Measurements from ENCODE around the gene UBR2. TPM values are rescaled to one million over a fixed set of nuclear protein-coding genes. Genes with fewer than 3 reads are reported as not detected.

The UBR2 gene
- total and polyA plus RNA-seq, 2 of the 4 experiments (the other 2 are of a cell fraction): 7.7 to 32.3 TPM

- Histone ChIP-seq H3K14ac (replicated peaks; ENCODE audit: low read depth, low read length) (no peak overlapping the region), H3K4me1 (ENCODE audit: control insufficient read depth, insufficient read depth, low read length) (no peaks in the 10 kb centered on the region), H4K91ac (ENCODE audit: insufficient read depth, low read depth, low read length) (no peak overlapping the region), H3K9me1 (ENCODE audit: insufficient read depth, low read length) (0 out of 2 replicates have a peak, but pooled peaks cover 3% of the 10 kb centered on the region), H2BK20ac (ENCODE audit: low read depth, low read length) (no peak overlapping the region), H2BK15ac (ENCODE audit: low read depth, low read length) (no peak overlapping the region), H3K4me3 (ENCODE audit: insufficient read depth, low read depth, low read length) (no peak overlapping the region), H3K9me3 (ENCODE audit: control insufficient read depth, insufficient read depth, low read length) (no peaks in the 10 kb centered on the region), H4K5ac (ENCODE audit: low read depth, low read length) (no peak overlapping the region), H2AFZ (replicated peaks; ENCODE audit: low read length, poor library complexity) (no peak overlapping the region), H3K27me3 (ENCODE audit: control insufficient read depth, insufficient read depth, low read length) (no peaks in the 10 kb centered on the region), H2AK5ac (ENCODE audit: low read depth, low read length) (no peak overlapping the region), H2BK120ac (ENCODE audit: low read depth, low read length) (no peak overlapping the region), H3K27ac (ENCODE audit: insufficient read depth, low read length) (no peak overlapping the region), H2BK5ac (ENCODE audit: low read depth, low read length, poor library complexity, severe bottlenecking) (no peak overlapping the region), H3K23ac (ENCODE audit: low read depth, low read length) (no peak overlapping the region), H4K20me1 (ENCODE audit: insufficient read depth, low read length) (no peaks in the 10 kb centered on the region; the same call in 1 of the 2 replicates), H3K36me3 (ENCODE audit: control insufficient read depth, insufficient read depth, low read length) (peaks cover 27% of the 10 kb centered on the region), H3K9ac (ENCODE audit: low read depth, low read length) (no peak overlapping the region), H4K8ac (ENCODE audit: low read depth in 2 of 2, low read length in 2 of 2) (no peak overlapping the region), H3K56ac (ENCODE audit: extremely low read depth, insufficient read depth, low read length) (no peak overlapping the region), H3K79me1 (ENCODE audit: low read depth in 1 of 2, low read length in 2 of 2) (peaks cover 7 to 22% of the 10 kb centered on the region in 2 experiments), H3K4me2 (ENCODE audit: low read depth, low read length) (no peak overlapping the region), H3K4ac (ENCODE audit: low read depth, low read length) (no peak overlapping the region), H2AK9ac (replicated peaks; ENCODE audit: low read depth, low read length, poor library complexity) (no peak overlapping the region), H3K18ac (ENCODE audit: low read depth, low read length) (no peak overlapping the region)
- no peak for TF ChIP-seq NFE2L2 (IDR thresholded peaks at IDR 0.05; ENCODE audit: low read depth, low read length)
- TF ChIP-seq POLR2A (IDR thresholded peaks at IDR 0.05; ENCODE audit: low read depth, low read length): no peak
- no peak for TF ChIP-seq FOS (IDR thresholded peaks at IDR 0.05; ENCODE audit: low read depth, low read length)
- TF ChIP-seq MXI1 (IDR thresholded peaks at IDR 0.05; ENCODE audit: borderline replicate concordance, low read depth, low read length): no peak
- no peak for TF ChIP-seq CEBPB (IDR thresholded peaks at IDR 0.05; ENCODE audit: low read depth, low read length)
- no peak for TF ChIP-seq SMC3 (IDR thresholded peaks at IDR 0.05; ENCODE audit: low read depth, low read length)
- TF ChIP-seq BHLHE40 (IDR thresholded peaks at IDR 0.05; ENCODE audit: low read depth, low read length): no peak
- TF ChIP-seq RAD21 (IDR thresholded peaks at IDR 0.05; ENCODE audit: low read length): no peak
- no peak for TF ChIP-seq RFX5 (IDR thresholded peaks at IDR 0.05; ENCODE audit: low read depth, low read length)
- no peak for DNase-seq
- intact Hi-C loops (cut with micrococcal nuclease) (no loop called here), in situ Hi-C loops (cut with MboI; ENCODE audit: low sequenced_read_pairs) (no loop called here), dilution Hi-C loops (cut with HindIII; ENCODE audit: low sequenced_read_pairs, unreplicated experiment) (no loop called here)
- no peak for ATAC-seq (ENCODE audit: low read depth)
- ChIA-PET CTCF (interaction anchor here (0.6 kb wide), 1 partner anchor 23 kb away, joined by 4 read pairs; no protein-coding TSS in a partner anchor), POLR2A (ENCODE audit: unreplicated experiment) (no interaction called here)
- no CpG with 5 or more reads among the region's 1 CpG for WGBS, 2 experiments (ENCODE audit: extremely low coverage in 2 of 2, insufficient read length in 1 of 2)
- BruUV-seq (replicated peaks): no TSS peak
Measured at GRCh38 chr6:42619963-42620362, 56.1 kb downstream of the UBR2 start.
